ENCODE measurements around the gene RFX2. TPM values are rescaled to one million over a fixed set of nuclear protein-coding genes. Genes with fewer than 3 reads are reported as not detected.

The RFX2 gene
- polyA plus RNA-seq, 6 donors from 2014 or later = 0.89 to 5.9 (median 1.2) TPM

GRCh38 chr19:6068711-6069110, 41.6 kb downstream of the RFX2 start:
- H3K4me1 Mint-ChIP-seq = peaks cover 7 to 11% (median 9%) of the 10 kb centered on the region in 3 donors
- peaks cover 20 to 28% (median 25%) of the 10 kb centered on the region in 3 donors for H3K27me3 Mint-ChIP-seq
- DNase-seq = no peak

DNA sequence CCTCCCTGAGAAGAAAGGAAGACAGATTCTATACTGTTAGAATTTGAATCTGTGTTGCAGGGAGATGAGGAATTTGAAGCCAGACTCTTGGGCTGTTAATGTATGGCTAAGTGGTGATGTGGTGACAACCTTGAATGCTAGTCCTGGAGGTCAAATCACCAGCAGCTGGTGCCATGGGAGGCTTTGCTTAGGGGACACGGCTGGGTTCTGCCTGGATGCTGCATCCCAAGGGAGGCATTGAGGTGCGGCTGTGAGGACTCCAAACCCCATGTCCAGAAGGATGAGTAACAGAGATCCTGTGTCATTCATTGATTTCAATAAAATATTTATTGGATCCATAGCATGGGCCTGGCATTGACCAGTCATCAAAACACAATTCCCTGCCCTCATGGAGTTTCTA, 42.3 kb downstream of the RFX2 start:
- ATAC-seq (ENCODE audit: low read depth in 2 of 2) = no peak
- H3K9me3 Mint-ChIP-seq = peaks cover 0 to 8% (median 0%) of the 10 kb centered on the region in 7 donors
- H3K4me1 Mint-ChIP-seq = peaks cover 7 to 11% (median 9%) of the 10 kb centered on the region in 3 donors
- DNase-seq = no peak
- peaks cover 4 to 12% of the 10 kb centered on the region in 2 donors for H3K36me3 Mint-ChIP-seq
- H3K4me3 Mint-ChIP-seq = no peak overlapping the region
- H3K27me3 Mint-ChIP-seq = peaks cover 21 to 35% (median 32%) of the 10 kb centered on the region in 3 donors
- H3K27ac Mint-ChIP-seq = no peak overlapping the region

More at GRCh38 chr19:6068711-6069110, 41.6 kb downstream of the RFX2 start:
- peak overlapping the region in 3 of 6 donors; percentile 31 to 89 (median 71) for H3K27ac Mint-ChIP-seq
- H3K4me3 Mint-ChIP-seq = no peak overlapping the region
- H3K9me3 Mint-ChIP-seq = peaks cover 0 to 8% (median 0%) of the 10 kb centered on the region in 7 donors
- peaks cover 4 to 12% of the 10 kb centered on the region in 2 donors for H3K36me3 Mint-ChIP-seq
- ATAC-seq (ENCODE audit: low read depth in 2 of 2) = no peak

- H3K9me3 Mint-ChIP-seq = peaks cover 0 to 8% (median 0%) of the 10 kb centered on the region in 7 donors
- no peak overlapping the region for H3K27ac Mint-ChIP-seq
- H3K27me3 Mint-ChIP-seq = peaks cover 21 to 46% (median 38%) of the 10 kb centered on the region in 3 donors
- DNase-seq = no peak
- no peak for ATAC-seq (ENCODE audit: low read depth in 2 of 2)
- peaks cover 4 to 12% of the 10 kb centered on the region in 2 donors for H3K36me3 Mint-ChIP-seq
- H3K4me3 Mint-ChIP-seq = no peak overlapping the region
- H3K4me1 Mint-ChIP-seq = peaks cover 7 to 11% (median 9%) of the 10 kb centered on the region in 3 donors
These were observed 43.3 kb downstream of the RFX2 start for GRCh38 chr19:6066661-6067646.

GRCh38 chr19:6065685-6066374, 44.5 kb downstream of the RFX2 start:
- Mint-ChIP-seq H3K36me3 (peaks cover 4 to 12% of the 10 kb centered on the region in 2 donors), H3K4me1 (peaks cover 7 to 13% (median 11%) of the 10 kb centered on the region in 3 donors), H3K27ac (peak overlapping the region in 1 of 6 donors; percentile 8), H3K27me3 (peaks cover 21 to 56% (median 44%) of the 10 kb centered on the region in 3 donors), H3K4me3 (no peak overlapping the region), H3K9me3 (peaks cover 0 to 8% (median 0%) of the 10 kb centered on the region in 7 donors)
- ATAC-seq (ENCODE audit: low read depth in 2 of 2) (no peak), DNase-seq (no peak)

GRCh38 chr19:6064336-6065073, 45.8 kb downstream of the RFX2 start:
- no peak for ATAC-seq (ENCODE audit: low read depth in 2 of 2)
- peaks cover 0 to 4% (median 0%) of the 10 kb centered on the region in 7 donors for H3K9me3 Mint-ChIP-seq
- DNase-seq = no peak
- peaks cover 24 to 57% (median 46%) of the 10 kb centered on the region in 3 donors for H3K27me3 Mint-ChIP-seq
- H3K27ac Mint-ChIP-seq = no peak overlapping the region
- peaks cover 3 to 6% of the 10 kb centered on the region in 2 donors for H3K36me3 Mint-ChIP-seq
- no peak overlapping the region for H3K4me3 Mint-ChIP-seq
- peaks cover 8 to 11% (median 8%) of the 10 kb centered on the region in 3 donors for H3K4me1 Mint-ChIP-seq

DNA sequence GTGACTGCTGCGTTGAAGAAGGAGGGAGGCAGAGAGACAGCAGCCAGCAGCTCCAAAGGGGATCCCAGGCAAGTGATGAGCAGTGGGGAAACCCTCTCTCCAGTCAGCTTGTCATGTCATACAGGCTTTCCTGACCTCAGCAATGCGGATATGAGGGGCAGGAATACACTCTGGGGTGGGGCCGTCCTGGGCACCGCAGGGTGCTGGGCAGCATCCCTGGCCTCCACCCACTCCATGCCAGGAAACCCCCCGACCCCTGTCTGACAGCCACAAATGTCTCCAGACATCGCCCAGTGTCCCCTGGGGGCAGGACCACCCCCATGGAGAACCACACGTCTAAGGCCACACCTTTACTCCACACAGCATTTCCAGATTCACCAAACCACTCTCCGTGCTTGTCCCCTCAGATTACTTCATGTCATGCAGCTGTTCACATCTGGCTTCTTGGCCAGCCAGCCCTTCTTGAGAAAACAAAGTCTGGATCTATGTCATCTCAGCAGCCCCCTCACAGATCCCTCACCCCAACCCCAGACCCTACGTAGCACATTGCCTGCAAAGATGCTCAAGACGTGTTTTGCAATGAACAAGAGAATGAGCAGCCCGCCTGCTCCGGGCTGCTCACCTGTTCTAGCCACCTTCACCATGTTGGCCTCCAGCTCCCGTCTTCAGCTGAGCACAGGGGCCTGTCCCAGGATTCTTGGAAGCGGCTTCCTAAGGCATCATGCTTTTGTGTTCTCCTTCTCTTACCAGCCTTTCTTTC, 46.5 kb downstream of the RFX2 start:
- Mint-ChIP-seq H3K27me3 (peaks cover 22 to 57% (median 46%) of the 10 kb centered on the region in 3 donors), H3K9me3 (no peaks in the 10 kb centered on the region), H3K36me3 (no peaks in the 10 kb centered on the region), H3K4me3 (no peak overlapping the region), H3K4me1 (peaks cover 4 to 8% (median 6%) of the 10 kb centered on the region in 3 donors), H3K27ac (no peak overlapping the region)
- no peak for ATAC-seq (ENCODE audit: low read depth in 2 of 2)
- DNase-seq = no peak

GRCh38 chr19:6062961-6063575, 47.2 kb downstream of the RFX2 start:
- Mint-ChIP-seq H3K36me3 (no peaks in the 10 kb centered on the region), H3K27me3 (peaks cover 22 to 57% (median 46%) of the 10 kb centered on the region in 3 donors), H3K27ac (no peak overlapping the region), H3K9me3 (no peaks in the 10 kb centered on the region), H3K4me3 (no peak overlapping the region), H3K4me1 (peaks cover 4 to 8% (median 6%) of the 10 kb centered on the region in 3 donors)
- ATAC-seq (ENCODE audit: low read depth in 2 of 2) = no peak
- no peak for DNase-seq

- H3K4me3 Mint-ChIP-seq = peak overlapping the region in 1 of 8 donors; percentile 50
- H3K27me3 Mint-ChIP-seq = peaks cover 22 to 54% (median 44%) of the 10 kb centered on the region in 3 donors
- no peak for DNase-seq
- H3K36me3 Mint-ChIP-seq = no peaks in the 10 kb centered on the region
- ATAC-seq (ENCODE audit: low read depth in 2 of 2) = no peak
- no peaks in the 10 kb centered on the region for H3K9me3 Mint-ChIP-seq
- H3K27ac Mint-ChIP-seq = peak overlapping the region in 1 of 6 donors; percentile 19
- peaks cover 4 to 8% (median 6%) of the 10 kb centered on the region in 3 donors for H3K4me1 Mint-ChIP-seq
These were observed 48.0 kb downstream of the RFX2 start for GRCh38 chr19:6062274-6062673.

- no peak overlapping the region for H3K4me3 Mint-ChIP-seq
- no peak for DNase-seq
- peaks cover 4 to 8% (median 6%) of the 10 kb centered on the region in 3 donors for H3K4me1 Mint-ChIP-seq
These were observed 48.7 kb downstream of the RFX2 start for GRCh38 chr19:6061376-6062130.

DNA sequence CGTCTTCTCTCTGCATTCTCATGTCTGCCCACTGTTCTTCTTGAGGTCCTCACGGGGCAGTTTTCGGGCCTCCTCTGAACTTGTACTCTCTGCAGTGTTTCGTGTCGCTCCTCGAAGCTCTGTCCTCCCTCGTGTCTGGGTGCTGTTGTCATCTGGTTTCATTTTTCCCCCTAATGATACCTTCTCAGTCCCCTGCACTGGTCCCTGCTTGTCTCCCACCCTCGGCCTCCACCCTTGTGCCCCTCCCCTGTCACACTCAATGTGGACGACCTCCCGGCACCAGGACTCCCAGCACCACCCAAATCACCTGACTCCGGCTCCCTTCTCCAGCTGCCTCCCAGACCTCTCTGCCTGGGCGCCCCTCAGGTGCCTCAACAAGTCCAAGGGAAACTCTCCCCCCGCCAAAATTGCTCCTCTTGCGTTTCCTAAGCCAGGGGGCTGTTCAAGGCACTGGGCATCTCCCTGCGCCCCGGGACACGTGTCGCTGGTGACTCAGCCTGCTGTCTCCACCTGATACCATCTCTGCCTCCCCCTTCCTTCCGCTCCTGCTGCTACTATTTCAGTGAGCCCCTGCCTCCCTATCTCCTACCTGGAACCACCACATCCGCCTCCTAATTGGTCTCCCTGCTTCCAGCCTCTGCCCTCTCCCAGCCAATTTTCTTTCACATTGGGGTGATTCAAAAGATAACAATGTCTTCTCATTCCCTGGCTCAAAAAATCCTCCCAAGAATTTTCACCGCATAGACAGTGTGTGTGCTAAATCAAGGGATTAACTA, 49.5 kb downstream of the RFX2 start:
- H3K27me3 Mint-ChIP-seq = peaks cover 18 to 40% (median 30%) of the 10 kb centered on the region in 3 donors
- ATAC-seq (ENCODE audit: low read depth in 2 of 2) = no peak
- peaks cover 3 to 8% (median 4%) of the 10 kb centered on the region in 3 donors for H3K4me1 Mint-ChIP-seq
- H3K36me3 Mint-ChIP-seq = no peaks in the 10 kb centered on the region
- H3K4me3 Mint-ChIP-seq = no peak overlapping the region
- no peak for DNase-seq
- H3K27ac Mint-ChIP-seq = peak overlapping the region in 2 of 6 donors; percentile 4 to 5
- H3K9me3 Mint-ChIP-seq = no peaks in the 10 kb centered on the region

More at GRCh38 chr19:6061376-6062130, 48.7 kb downstream of the RFX2 start:
- no peaks in the 10 kb centered on the region for H3K36me3 Mint-ChIP-seq
- ATAC-seq (ENCODE audit: low read depth in 2 of 2) = no peak
- peak overlapping the region in 1 of 6 donors; percentile 37 for H3K27ac Mint-ChIP-seq
- peaks cover 22 to 47% (median 37%) of the 10 kb centered on the region in 3 donors for H3K27me3 Mint-ChIP-seq
- H3K9me3 Mint-ChIP-seq = no peaks in the 10 kb centered on the region

Measured in naive B cell (primary cell).